ENCODE data around the gene PDGFC. TPM values are rescaled to one million over a fixed set of nuclear protein-coding genes. Genes with fewer than 3 reads are reported as not detected.

PDGFC gene
- total RNA-seq, 4 donors from 2014 or later, result 28.0 to 43.9 (median 34.8) TPM

GRCh38 chr4:157013656-157014055, 42.1 kb upstream of the PDGFC start:
- TF ChIP-seq CTCF (IDR thresholded peaks at IDR 0.05) (no peak), POLR2AphosphoS5 (IDR thresholded peaks at IDR 0.05) (no peak), EP300 (IDR thresholded peaks at IDR 0.05) (no peak), POLR2A (IDR thresholded peaks at IDR 0.05) (no peak)
- WGBS, 2 donors (ENCODE audit: low coverage in 1 of 2), result 82 to 96% methylated on average over 4 of the region's 4 CpGs
- no peak overlapping the region for H3K27ac ChIP-seq
- no peaks in the 10 kb centered on the region for H3K9me3 ChIP-seq
- no peak for ATAC-seq
- no peaks in the 10 kb centered on the region for H3K4me1 ChIP-seq
- H3K4me3 ChIP-seq, result no peak overlapping the region
- no peaks in the 10 kb centered on the region for H3K27me3 ChIP-seq
- no peaks in the 10 kb centered on the region for H3K36me3 ChIP-seq

GRCh38 chr4:157012781-157013180, 41.2 kb upstream of the PDGFC start:
- Histone ChIP-seq H3K4me1 (no peaks in the 10 kb centered on the region), H3K9me3 (no peaks in the 10 kb centered on the region), H3K4me3 (no peak overlapping the region), H3K36me3 (no peaks in the 10 kb centered on the region), H3K27ac (no peak overlapping the region), H3K27me3 (no peaks in the 10 kb centered on the region)
- no peak for TF ChIP-seq POLR2A (IDR thresholded peaks at IDR 0.05)
- TF ChIP-seq POLR2AphosphoS5 (IDR thresholded peaks at IDR 0.05), result no peak
- TF ChIP-seq EP300 (IDR thresholded peaks at IDR 0.05), result no peak
- TF ChIP-seq CTCF (IDR thresholded peaks at IDR 0.05), result no peak
- WGBS, 2 donors (ENCODE audit: low coverage in 1 of 2), result 86 to 91% methylated on average over 2 of the region's 2 CpGs
- ATAC-seq, result no peak

GRCh38 chr4:157012296-157012695, 40.7 kb upstream of the PDGFC start:
- TF ChIP-seq POLR2AphosphoS5 (IDR thresholded peaks at IDR 0.05), result no peak
- ATAC-seq, result no peak
- Histone ChIP-seq H3K9me3 (no peaks in the 10 kb centered on the region), H3K36me3 (no peaks in the 10 kb centered on the region), H3K4me1 (no peaks in the 10 kb centered on the region), H3K27ac (no peak overlapping the region), H3K4me3 (no peak overlapping the region), H3K27me3 (no peaks in the 10 kb centered on the region)

- WGBS, 2 donors (ENCODE audit: low coverage in 1 of 2), result 63 to 80% methylated on average over 2 of the region's 2 CpGs
- no peaks in the 10 kb centered on the region for H3K9me3 ChIP-seq
- H3K4me1 ChIP-seq, result no peaks in the 10 kb centered on the region
- no peaks in the 10 kb centered on the region for H3K27me3 ChIP-seq
- no peaks in the 10 kb centered on the region for H3K36me3 ChIP-seq
- TF ChIP-seq EP300 (IDR thresholded peaks at IDR 0.05), result no peak
- TF ChIP-seq POLR2AphosphoS5 (IDR thresholded peaks at IDR 0.05), result no peak
- no peak for TF ChIP-seq CTCF (IDR thresholded peaks at IDR 0.05)
- no peak for TF ChIP-seq POLR2A (IDR thresholded peaks at IDR 0.05)
- ATAC-seq, result no peak
- H3K27ac ChIP-seq, result no peak overlapping the region
- no peak overlapping the region for H3K4me3 ChIP-seq
Observed at GRCh38 chr4:157010630-157011029, 39.0 kb upstream of the PDGFC start.

- Histone ChIP-seq H3K27ac (no peak overlapping the region), H3K27me3 (no peaks in the 10 kb centered on the region), H3K36me3 (no peaks in the 10 kb centered on the region), H3K4me3 (no peak overlapping the region), H3K9me3 (no peaks in the 10 kb centered on the region), H3K4me1 (no peaks in the 10 kb centered on the region)
- TF ChIP-seq POLR2A (IDR thresholded peaks at IDR 0.05) (no peak), CTCF (IDR thresholded peaks at IDR 0.05) (no peak), EP300 (IDR thresholded peaks at IDR 0.05) (no peak), POLR2AphosphoS5 (IDR thresholded peaks at IDR 0.05) (no peak)
- no peak for ATAC-seq
- 86 to 93% methylated on average over 3 of the region's 3 CpGs for WGBS, 2 donors (ENCODE audit: low coverage in 1 of 2)
Observed at GRCh38 chr4:157005831-157006230, 34.2 kb upstream of the PDGFC start.

All from gastroesophageal sphincter (tissue), 4 donors.